ENCODE measurements around the gene TRPC4.

DNA sequence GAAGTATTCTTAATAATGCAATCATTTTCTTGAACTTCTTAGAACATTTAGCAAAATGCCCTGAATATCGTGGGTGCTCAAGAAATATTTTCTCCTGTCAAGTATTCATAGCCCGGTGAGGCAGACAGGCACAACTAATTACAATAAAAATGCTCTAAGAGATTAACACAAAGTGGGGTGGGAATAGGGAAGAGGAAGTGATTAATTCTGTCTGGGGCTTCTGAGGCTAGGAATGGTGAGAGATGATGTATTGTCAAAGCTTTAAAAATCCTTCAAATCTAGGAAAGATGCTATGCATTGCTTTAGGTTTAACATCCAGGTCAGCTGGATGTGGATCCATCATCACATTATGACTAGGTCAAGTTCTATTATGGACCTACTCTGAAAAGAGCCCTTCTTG, 204.2 kb downstream of the TRPC4 start:
- no peak for TF ChIP-seq YY1 (IDR thresholded peaks at IDR 0.05; ENCODE audit: low read depth)
- no peak for TF ChIP-seq EP300 (IDR thresholded peaks at IDR 0.05; ENCODE audit: borderline replicate concordance)
- TF ChIP-seq FOXM1 (IDR thresholded peaks at IDR 0.05; ENCODE audit: borderline replicate concordance, low read depth), result no peak
- no peak for TF ChIP-seq CREB1 (IDR thresholded peaks at IDR 0.05; ENCODE audit: low read depth)
- TF ChIP-seq EGR1 (IDR thresholded peaks at IDR 0.05), result no peak
- TF ChIP-seq, protein P1, sequence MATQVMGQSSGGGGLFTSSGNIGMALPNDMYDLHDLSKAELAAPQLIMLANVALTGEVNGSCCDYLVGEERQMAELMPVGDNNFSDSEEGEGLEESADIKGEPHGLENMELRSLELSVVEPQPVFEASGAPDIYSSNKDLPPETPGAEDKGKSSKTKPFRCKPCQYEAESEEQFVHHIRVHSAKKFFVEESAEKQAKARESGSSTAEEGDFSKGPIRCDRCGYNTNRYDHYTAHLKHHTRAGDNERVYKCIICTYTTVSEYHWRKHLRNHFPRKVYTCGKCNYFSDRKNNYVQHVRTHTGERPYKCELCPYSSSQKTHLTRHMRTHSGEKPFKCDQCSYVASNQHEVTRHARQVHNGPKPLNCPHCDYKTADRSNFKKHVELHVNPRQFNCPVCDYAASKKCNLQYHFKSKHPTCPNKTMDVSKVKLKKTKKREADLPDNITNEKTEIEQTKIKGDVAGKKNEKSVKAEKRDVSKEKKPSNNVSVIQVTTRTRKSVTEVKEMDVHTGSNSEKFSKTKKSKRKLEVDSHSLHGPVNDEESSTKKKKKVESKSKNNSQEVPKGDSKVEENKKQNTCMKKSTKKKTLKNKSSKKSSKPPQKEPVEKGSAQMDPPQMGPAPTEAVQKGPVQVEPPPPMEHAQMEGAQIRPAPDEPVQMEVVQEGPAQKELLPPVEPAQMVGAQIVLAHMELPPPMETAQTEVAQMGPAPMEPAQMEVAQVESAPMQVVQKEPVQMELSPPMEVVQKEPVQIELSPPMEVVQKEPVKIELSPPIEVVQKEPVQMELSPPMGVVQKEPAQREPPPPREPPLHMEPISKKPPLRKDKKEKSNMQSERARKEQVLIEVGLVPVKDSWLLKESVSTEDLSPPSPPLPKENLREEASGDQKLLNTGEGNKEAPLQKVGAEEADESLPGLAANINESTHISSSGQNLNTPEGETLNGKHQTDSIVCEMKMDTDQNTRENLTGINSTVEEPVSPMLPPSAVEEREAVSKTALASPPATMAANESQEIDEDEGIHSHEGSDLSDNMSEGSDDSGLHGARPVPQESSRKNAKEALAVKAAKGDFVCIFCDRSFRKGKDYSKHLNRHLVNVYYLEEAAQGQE (IDR thresholded peaks at IDR 0.05; ENCODE audit: low read depth), result no peak
- TF ChIP-seq, protein P2, sequence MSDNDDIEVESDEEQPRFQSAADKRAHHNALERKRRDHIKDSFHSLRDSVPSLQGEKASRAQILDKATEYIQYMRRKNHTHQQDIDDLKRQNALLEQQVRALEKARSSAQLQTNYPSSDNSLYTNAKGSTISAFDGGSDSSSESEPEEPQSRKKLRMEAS (IDR thresholded peaks at IDR 0.05), result no peak
- no peak for TF ChIP-seq TCF12 (IDR thresholded peaks at IDR 0.05; ENCODE audit: low read depth)
